ENCODE results near the gene SEPTIN10.
"Not testable (repeated sequence)": the region's sequence is repeated elsewhere in the genome, so short reads cannot be mapped to it uniquely, and the experiment has no call there.

Gene SEPTIN10

DNA sequence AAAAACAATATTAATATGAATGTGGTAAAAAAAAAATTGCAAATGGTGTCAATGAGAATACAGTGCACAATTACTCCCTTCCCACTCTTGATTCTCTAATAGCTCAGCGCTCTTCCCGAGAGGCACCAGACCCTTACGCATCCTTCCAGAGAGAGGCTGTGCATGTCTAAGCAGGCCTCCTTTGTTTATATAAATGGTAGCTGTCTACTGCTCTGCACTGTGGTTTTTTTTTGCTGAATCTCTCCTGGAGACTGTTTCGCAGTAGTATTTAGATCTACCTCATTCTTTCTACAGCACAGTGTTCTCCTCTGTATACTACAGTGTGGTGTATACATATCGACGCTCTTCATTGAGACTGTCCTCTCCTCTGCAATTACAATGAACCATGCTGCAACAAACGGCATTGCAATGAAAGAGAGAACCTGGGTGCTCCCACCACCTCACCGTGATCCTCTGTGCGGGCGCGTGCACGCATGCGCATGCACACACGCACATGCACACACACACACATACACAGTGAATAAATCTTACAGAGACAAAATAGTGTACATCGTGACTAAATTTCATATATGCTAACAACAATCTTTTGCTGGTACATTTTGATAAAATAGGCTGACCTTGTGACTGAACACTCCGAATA is 19.4 kb downstream of the SEPTIN10 start:
- H3K27ac Mint-ChIP-seq, result no peak overlapping the region
- no peaks in the 10 kb centered on the region for H3K9me3 Mint-ChIP-seq
- H3K4me3 Mint-ChIP-seq, result no peak overlapping the region
- no peaks in the 10 kb centered on the region for H3K36me3 Mint-ChIP-seq (ENCODE audit: low read depth)
- H3K27me3 Mint-ChIP-seq, result peaks cover 5% of the 10 kb centered on the region
- H3K4me1 Mint-ChIP-seq (ENCODE audit: low read depth), result no peaks in the 10 kb centered on the region

DNA sequence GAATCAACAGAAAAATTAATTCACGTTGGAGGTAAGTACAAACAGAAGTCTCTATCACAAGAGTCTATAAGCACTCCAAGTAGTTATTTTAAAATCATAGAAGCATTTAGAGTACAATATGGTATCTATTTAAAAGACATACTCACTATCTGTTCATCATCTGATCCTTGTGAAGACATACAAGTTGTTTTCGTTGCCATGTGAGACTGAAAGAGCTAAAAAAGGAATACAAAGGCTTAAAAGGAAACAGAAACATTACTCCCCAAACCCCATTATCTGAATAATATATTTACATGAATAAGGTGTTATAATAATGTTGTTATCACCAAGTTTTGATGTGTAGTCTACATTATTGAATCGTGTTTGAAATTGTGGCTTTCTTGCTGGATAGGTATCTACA is 20.9 kb downstream of the SEPTIN10 start:
- H3K9me3 Mint-ChIP-seq, result no peaks in the 10 kb centered on the region
- no peaks in the 10 kb centered on the region for H3K36me3 Mint-ChIP-seq (ENCODE audit: low read depth)
- peaks cover 5% of the 10 kb centered on the region for H3K27me3 Mint-ChIP-seq
- no peaks in the 10 kb centered on the region for H3K4me1 Mint-ChIP-seq (ENCODE audit: low read depth)
- H3K4me3 Mint-ChIP-seq, result no peak overlapping the region
- H3K27ac Mint-ChIP-seq, result no peak overlapping the region

DNA sequence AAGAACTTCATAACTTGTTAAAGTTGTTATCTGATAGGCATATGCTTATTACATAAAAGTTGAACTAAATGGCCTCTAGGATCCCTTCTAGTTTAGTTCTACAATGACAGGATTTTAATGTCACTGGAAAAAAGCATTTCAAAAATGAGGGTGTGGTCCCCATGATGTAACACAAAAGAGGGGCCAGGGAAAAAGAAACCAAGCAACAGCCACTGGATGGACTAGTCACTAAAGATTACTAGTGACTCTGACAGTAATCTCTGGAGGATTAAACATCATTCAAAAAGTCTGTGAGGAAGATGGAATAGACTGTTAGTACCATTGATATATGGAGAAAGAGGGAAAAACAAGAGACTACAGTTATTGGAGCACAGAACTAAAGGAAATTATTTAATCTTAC is 22.6 kb downstream of the SEPTIN10 start:
- Mint-ChIP-seq H3K27ac (no peak overlapping the region), H3K4me1 (ENCODE audit: low read depth) (no peaks in the 10 kb centered on the region), H3K4me3 (no peak overlapping the region), H3K27me3 (peaks cover 7% of the 10 kb centered on the region), H3K9me3 (no peaks in the 10 kb centered on the region), H3K36me3 (ENCODE audit: low read depth) (no peaks in the 10 kb centered on the region)

DNA sequence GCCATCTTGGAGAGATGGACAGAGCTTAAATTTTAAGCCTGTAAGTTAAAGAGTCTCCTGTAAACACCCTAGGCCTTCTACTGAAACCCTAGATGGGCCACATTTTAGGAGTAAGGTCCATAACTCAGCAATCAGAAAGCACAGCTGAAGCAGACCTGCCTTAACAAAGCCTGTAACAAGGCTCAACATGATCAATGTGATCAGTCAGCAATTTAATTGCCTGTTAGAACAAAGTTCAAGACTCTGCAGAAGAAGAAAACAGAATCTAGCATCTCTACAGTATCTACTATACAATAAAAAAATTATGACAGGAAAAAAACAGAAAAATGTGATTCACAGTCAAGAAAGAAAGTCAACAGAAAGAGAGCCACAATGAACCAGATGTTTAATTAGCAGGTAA is 27.1 kb downstream of the SEPTIN10 start:
- Mint-ChIP-seq H3K4me3 (no peak overlapping the region), H3K9me3 (no peaks in the 10 kb centered on the region), H3K36me3 (ENCODE audit: low read depth) (no peaks in the 10 kb centered on the region), H3K4me1 (ENCODE audit: low read depth) (no peaks in the 10 kb centered on the region), H3K27ac (no peak overlapping the region), H3K27me3 (peaks cover 14% of the 10 kb centered on the region)

DNA sequence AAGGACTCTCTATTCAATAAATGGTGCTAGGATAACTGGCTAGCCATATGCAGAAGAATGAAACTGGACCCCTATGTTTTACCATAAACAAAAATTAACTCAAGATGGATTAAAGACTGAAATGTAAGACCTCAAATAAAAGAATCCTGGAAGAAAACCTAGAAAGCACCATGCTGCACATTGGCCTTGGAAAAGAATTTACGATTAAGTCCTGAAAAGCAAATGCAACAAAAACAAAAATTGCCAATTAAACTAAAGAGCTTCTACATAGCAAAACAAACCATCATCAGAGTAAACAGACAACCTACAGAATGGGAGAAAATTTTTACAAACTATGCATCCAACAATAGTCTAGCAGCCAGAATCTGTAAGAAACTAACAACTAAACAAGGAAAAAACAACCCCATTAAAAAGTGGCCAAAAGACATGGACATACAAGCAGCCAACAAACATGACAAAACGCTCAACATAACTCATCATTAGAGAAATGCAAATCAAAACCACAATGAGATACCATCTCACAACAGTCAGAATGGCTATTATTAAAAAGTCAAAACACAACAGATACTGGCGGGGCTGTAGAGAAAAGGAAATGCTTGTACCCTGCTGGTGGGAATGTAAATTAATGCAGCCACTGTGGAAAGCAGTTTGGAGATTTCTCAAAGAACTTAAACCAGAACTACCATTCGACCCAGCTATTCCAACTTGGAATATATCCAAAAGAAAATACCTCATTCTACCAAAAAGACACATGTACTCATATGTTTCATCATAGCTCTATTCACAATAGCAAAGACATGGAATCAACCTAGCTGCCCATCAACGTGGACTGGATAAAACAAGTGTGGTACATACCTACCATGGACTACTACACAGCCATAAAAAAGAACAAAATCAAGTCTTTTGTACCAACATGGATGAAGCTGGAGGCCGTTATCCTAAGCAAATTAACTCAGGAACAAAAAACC is 30.6 kb downstream of the SEPTIN10 start:
- Mint-ChIP-seq H3K4me1 (ENCODE audit: low read depth) (no peaks in the 10 kb centered on the region), H3K27ac (no peak overlapping the region), H3K27me3 (peaks cover 10% of the 10 kb centered on the region), H3K9me3 (no peaks in the 10 kb centered on the region), H3K36me3 (ENCODE audit: low read depth) (no peaks in the 10 kb centered on the region), H3K4me3 (no peak overlapping the region)

DNA sequence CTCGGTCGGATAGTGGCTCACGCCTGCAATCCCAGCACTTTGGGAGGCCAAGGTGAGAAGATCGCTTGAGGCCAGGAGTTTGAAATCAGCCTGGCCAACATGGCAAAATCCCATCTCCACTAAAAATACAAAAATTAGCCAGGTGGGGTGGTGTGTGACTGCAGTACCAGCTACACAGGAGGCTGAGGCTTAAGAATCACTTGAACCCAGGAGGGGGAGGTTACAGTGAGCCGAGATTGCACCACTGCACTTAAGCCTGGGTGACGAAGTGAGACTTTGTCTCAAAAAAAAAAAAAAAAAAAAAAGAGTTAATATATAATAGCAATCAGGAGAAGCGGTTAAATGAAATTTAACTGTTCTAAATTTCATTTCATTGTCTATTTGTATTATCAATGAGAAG is 36.1 kb downstream of the SEPTIN10 start:
- H3K27me3 Mint-ChIP-seq; H3K4me1 Mint-ChIP-seq (ENCODE audit: low read depth); H3K27ac Mint-ChIP-seq; H3K4me3 Mint-ChIP-seq; H3K36me3 Mint-ChIP-seq (ENCODE audit: low read depth); H3K9me3 Mint-ChIP-seq: not testable (repeated sequence)

DNA sequence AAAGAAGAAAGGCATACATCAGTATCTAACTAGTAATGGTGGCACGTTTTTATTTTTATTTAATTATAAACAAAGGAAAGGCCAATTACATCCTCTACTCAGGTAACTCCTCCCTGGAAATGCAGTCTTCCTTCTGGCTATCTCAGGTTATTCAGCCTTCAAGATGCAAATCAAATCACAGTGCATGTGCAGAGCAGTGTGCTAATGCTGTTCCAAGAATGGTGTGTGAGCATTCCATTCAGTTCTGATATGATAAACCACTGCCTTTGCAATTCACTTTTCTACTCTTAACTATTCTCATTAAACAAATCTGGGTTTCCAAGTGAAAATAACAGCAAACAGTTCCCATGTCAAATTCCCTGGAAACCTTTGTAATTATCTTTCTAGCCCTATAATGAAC is 38.4 kb downstream of the SEPTIN10 start:
- no peaks in the 10 kb centered on the region for H3K4me1 Mint-ChIP-seq (ENCODE audit: low read depth)
- H3K4me3 Mint-ChIP-seq, result no peak overlapping the region
- peaks cover 9% of the 10 kb centered on the region for H3K27me3 Mint-ChIP-seq
- H3K36me3 Mint-ChIP-seq (ENCODE audit: low read depth), result no peaks in the 10 kb centered on the region
- H3K9me3 Mint-ChIP-seq, result no peaks in the 10 kb centered on the region
- no peak overlapping the region for H3K27ac Mint-ChIP-seq

DNA sequence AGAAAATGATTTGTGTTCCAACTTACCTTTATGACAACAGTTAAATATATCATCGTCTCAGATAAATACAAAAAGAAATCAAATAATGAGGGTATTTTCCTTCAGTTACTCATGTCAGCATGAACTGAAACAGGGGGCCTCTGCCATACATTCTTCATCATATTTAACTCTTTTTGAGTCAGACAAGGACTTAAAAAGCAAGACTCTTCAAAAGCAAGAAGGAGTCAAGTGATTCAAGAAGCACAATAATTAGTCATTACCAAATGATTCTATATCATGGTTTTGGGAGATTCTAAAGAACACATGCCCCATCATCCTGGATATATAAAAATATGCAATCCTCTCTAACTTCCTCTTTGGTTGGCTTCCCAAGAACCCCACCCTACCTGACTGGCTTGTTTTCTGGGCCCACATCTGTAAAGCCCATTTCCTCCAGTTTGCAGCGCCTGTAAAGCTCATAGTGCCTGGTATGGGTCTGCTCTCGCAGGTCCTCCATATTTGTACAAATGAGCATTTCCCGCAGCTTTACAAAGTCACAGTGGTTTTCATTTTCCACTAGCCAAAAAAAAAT is 49.7 kb downstream of the SEPTIN10 start:
- no peak overlapping the region for H3K27ac Mint-ChIP-seq
- no peaks in the 10 kb centered on the region for H3K9me3 Mint-ChIP-seq
- H3K36me3 Mint-ChIP-seq (ENCODE audit: low read depth), result no peaks in the 10 kb centered on the region
- no peaks in the 10 kb centered on the region for H3K27me3 Mint-ChIP-seq
- no peak overlapping the region for H3K4me3 Mint-ChIP-seq
- H3K4me1 Mint-ChIP-seq (ENCODE audit: low read depth), result peaks cover 3% of the 10 kb centered on the region

DNA sequence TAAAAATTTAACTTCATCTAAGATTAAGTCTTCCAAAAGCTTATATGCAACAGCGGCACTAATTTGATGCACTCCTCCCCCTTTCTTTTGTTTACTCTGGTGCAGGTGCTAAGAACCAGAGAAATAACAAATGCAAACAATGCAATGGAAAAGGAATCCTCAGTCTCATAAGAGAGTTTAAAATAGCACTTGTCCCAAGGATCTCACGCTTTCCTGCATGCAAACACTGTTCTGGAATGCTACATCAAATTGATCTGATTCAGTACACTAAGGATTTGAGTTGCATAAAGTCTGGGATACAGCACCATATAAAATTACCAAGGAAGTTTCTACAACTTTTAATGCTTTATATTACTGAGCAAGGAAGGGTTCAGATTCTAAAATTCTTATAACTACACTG is 50.5 kb downstream of the SEPTIN10 start:
- no peak overlapping the region for H3K27ac Mint-ChIP-seq
- H3K9me3 Mint-ChIP-seq, result no peaks in the 10 kb centered on the region
- H3K4me1 Mint-ChIP-seq (ENCODE audit: low read depth), result peaks cover 7% of the 10 kb centered on the region
- H3K27me3 Mint-ChIP-seq, result no peaks in the 10 kb centered on the region
- H3K36me3 Mint-ChIP-seq (ENCODE audit: low read depth), result no peaks in the 10 kb centered on the region
- no peak overlapping the region for H3K4me3 Mint-ChIP-seq

DNA sequence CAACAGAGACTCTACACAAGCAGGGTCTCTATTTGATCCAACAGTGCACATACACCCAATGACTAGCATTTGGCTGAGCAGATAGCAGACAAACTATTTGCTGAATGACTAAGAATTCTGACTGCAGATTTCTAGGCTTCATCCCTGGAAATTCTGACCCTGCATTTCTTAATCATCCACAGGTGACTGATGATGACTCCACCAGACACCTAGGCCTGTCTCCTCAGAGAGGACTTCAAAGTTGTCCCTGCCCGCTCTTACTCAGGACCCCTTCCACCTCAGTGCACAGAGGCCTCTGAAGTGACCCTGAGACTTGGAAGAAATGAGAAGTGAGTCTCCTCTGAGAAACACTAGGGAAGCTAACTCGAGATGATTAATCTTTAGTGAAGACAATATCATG is 51.3 kb downstream of the SEPTIN10 start:
- no peaks in the 10 kb centered on the region for H3K9me3 Mint-ChIP-seq
- H3K27me3 Mint-ChIP-seq, result no peaks in the 10 kb centered on the region
- H3K4me1 Mint-ChIP-seq (ENCODE audit: low read depth), result peaks cover 9% of the 10 kb centered on the region
- no peak overlapping the region for H3K4me3 Mint-ChIP-seq
- H3K27ac Mint-ChIP-seq, result no peak overlapping the region
- H3K36me3 Mint-ChIP-seq (ENCODE audit: low read depth), result no peaks in the 10 kb centered on the region

DNA sequence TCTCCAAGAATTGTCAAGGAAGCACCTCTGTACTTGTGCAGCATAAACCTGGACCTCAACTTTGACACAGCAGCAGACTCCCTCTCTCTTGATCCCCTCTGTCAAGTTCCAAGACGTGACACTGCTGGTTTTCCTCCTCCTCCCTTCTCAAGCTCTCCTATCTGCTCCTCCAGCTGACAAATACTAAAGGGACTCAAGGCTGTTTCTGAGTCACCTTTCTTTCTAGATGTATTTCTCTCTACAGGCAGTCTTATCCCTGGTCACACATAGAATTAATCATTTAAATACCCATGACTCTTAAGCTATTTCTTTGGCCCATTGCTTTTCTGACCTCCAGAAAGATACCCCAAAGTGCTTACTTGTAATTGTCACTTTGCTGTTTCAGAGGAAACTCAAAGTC is 53.5 kb downstream of the SEPTIN10 start:
- H3K4me3 Mint-ChIP-seq, result no peak overlapping the region
- peaks cover 9% of the 10 kb centered on the region for H3K4me1 Mint-ChIP-seq (ENCODE audit: low read depth)
- no peak overlapping the region for H3K27ac Mint-ChIP-seq
- no peaks in the 10 kb centered on the region for H3K36me3 Mint-ChIP-seq (ENCODE audit: low read depth)
- H3K27me3 Mint-ChIP-seq, result peaks cover 3% of the 10 kb centered on the region
- H3K9me3 Mint-ChIP-seq, result no peaks in the 10 kb centered on the region

DNA sequence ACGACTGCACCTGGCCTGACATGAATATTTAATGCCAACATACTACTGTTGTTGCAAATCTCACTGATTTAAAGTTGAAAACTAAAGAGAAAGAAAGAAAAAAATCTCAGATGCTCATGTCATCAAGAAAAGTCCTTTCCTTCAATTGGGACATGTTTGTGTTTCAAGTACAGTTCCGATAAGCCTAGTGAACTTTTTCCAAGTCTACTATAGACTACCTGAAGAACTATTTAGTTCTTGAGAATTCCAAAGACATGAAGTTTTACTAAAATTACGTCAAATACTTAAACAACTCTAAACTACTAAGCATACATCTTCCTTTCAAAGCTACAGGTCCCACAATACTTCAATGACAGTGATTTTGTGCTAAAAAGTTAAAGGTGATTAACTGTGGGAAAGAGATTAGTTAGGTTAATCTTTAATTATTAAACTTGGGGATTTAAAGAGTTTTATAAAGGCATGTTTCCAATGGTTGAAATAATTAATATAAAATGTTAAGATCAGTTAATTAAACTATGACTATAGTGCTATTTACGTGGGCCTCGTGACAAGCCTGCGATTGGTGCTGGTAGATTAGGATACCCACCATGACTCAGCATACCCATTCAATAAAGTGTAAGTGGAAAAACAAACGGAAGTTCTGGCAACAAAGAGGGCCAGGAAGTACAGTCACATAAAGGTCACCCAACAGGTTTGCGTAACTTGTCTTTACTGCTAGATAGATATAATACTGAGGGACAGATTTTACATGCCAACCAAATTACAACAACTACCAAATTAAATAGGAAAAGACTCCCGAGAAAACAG is 55.5 kb downstream of the SEPTIN10 start:
- H3K27ac Mint-ChIP-seq, result no peak overlapping the region
- H3K9me3 Mint-ChIP-seq, result no peaks in the 10 kb centered on the region
- no peaks in the 10 kb centered on the region for H3K36me3 Mint-ChIP-seq (ENCODE audit: low read depth)
- H3K4me1 Mint-ChIP-seq (ENCODE audit: low read depth), result peaks cover 12% of the 10 kb centered on the region
- H3K27me3 Mint-ChIP-seq, result peaks cover 3% of the 10 kb centered on the region
- H3K4me3 Mint-ChIP-seq, result no peak overlapping the region

DNA sequence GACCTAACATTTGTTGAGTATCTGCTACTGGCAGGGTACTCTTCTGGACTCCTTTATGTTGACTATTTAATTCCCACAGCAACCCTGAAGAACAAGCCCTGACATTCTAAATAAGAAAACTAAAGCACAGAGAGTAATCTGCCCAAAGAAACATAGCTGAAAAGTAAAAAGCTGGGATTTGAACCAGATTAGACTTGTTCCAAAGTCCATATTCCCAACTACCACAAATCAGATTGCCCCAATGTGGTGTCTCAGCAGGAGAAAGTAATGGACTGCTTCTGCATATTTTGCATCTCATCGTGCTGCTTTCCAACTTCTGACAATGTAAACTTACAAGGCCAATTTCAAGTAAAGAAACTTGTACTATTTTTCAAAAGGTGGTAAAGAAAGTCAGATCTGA is 56.5 kb downstream of the SEPTIN10 start:
- no peak overlapping the region for H3K27ac Mint-ChIP-seq
- H3K4me1 Mint-ChIP-seq (ENCODE audit: low read depth), result peaks cover 12% of the 10 kb centered on the region
- no peak overlapping the region for H3K4me3 Mint-ChIP-seq
- no peaks in the 10 kb centered on the region for H3K36me3 Mint-ChIP-seq (ENCODE audit: low read depth)
- peaks cover 3% of the 10 kb centered on the region for H3K27me3 Mint-ChIP-seq
- H3K9me3 Mint-ChIP-seq, result no peaks in the 10 kb centered on the region

DNA sequence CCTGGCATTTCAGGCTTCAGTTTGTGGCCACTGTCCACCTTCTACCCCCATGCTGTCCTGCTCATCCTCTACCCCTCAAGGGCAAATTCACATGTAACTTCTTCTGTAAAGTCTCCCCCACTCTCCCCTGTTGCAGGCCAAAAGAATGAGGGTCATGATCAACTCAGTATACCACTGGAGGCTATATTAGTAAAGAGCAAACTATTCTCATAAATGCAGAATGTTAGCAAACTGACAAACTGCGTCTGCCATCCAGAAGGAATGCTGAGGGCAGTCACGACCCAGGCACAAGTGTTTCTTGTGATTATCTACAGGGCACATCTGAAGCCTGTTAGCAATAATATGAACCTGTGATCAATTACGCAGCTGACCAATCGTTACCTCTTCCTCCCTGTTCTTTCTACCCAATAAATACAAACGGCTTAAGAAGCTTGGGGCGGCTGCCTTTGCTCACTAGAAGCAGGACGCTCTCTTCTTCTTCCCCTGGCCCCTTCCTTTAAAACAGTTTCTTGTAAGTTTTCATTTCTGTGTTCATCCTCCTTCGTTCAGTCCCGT is 58.3 kb downstream of the SEPTIN10 start:
- no peaks in the 10 kb centered on the region for H3K36me3 Mint-ChIP-seq (ENCODE audit: low read depth)
- H3K9me3 Mint-ChIP-seq, result no peaks in the 10 kb centered on the region
- H3K4me1 Mint-ChIP-seq (ENCODE audit: low read depth), result peaks cover 12% of the 10 kb centered on the region
- H3K4me3 Mint-ChIP-seq, result no peak overlapping the region
- H3K27ac Mint-ChIP-seq, result no peak overlapping the region
- H3K27me3 Mint-ChIP-seq, result peaks cover 3% of the 10 kb centered on the region
